HG03575 (cell line): ENCODE measurements around the gene ZNF747.
"Not testable (repeated sequence)": the region's sequence is repeated elsewhere in the genome, so short reads cannot be mapped to it uniquely, and the experiment has no call there.

Source experiments
- ATAC-seq: cut with Tn5 transposase; IDR thresholded peaks from one replicate; pipeline ENCODE4 v1.9.1; 2021; ENCODE audit not compliant: unreplicated experiment, insufficient number of reproducible peaks, low FRiP score; ENCODE audit errors: extremely low read depth

The ZNF747 gene

GRCh38 chr16:30536391-30537024 lies 1.9 kb upstream of the ZNF747 start:
- ATAC-seq, result not testable (repeated sequence)

- no peak for ATAC-seq
Measured at GRCh38 chr16:30535777-30536190, 1.1 kb upstream of the ZNF747 start.

GRCh38 chr16:30535106-30535776 lies 583 bp upstream of the ZNF747 start:
- ATAC-seq, result no peak

- ATAC-seq, result no peak
Measured at GRCh38 chr16:30533748-30534367, 800 bp downstream of the ZNF747 start.

GRCh38 chr16:30533146-30533522 lies 1.5 kb downstream of the ZNF747 start:
- ATAC-seq, result no peak

GRCh38 chr16:30532285-30533145 lies 2.1 kb downstream of the ZNF747 start:
- no peak for ATAC-seq

- no peak for ATAC-seq
Measured at GRCh38 chr16:30530163-30531037, 4.3 kb downstream of the ZNF747 start.

GRCh38 chr16:30528799-30529457 lies 5.7 kb downstream of the ZNF747 start:
- ATAC-seq, result no peak

- no peak for ATAC-seq
Measured at GRCh38 chr16:30527635-30528178, 7.0 kb downstream of the ZNF747 start.

- no peak for ATAC-seq
Measured at GRCh38 chr16:30526823-30527634, 7.6 kb downstream of the ZNF747 start.

GRCh38 chr16:30526137-30526822 lies 8.4 kb downstream of the ZNF747 start, which contains the start of gene ZNF768:
TSS of gene ZNF768 (minus strand) at chr16:30526566. CDS start at chr16:30526413, 153 bp downstream.
- ATAC-seq, result no peak

- no peak for ATAC-seq
Measured at GRCh38 chr16:30525844-30526136, 8.9 kb downstream of the ZNF747 start.

- ATAC-seq, result no peak
Measured at GRCh38 chr16:30524575-30525568, 9.8 kb downstream of the ZNF747 start.

GRCh38 chr16:30523768-30524574 lies 10.7 kb downstream of the ZNF747 start:
- ATAC-seq, result no peak
